NCI-H1694 (cell line): ENCODE data around the gene KCNQ1.

Experiments
- DNase-seq: peaks from one replicate; lab custom pipeline; 2025; lab: John Stamatoyannopoulos, UW

KCNQ1 gene

GRCh38 chr11:2762031-2762380 lies 317.2 kb downstream of the KCNQ1 start:
- DNase-seq, result no peak

GRCh38 chr11:2762451-2762850 lies 317.6 kb downstream of the KCNQ1 start:
- no peak for DNase-seq

- no peak for DNase-seq
Observed at GRCh38 chr11:2763984-2764383, 319.2 kb downstream of the KCNQ1 start.

- DNase-seq, result no peak
Observed at GRCh38 chr11:2765491-2765890, 320.7 kb downstream of the KCNQ1 start.

- no peak for DNase-seq
Observed at GRCh38 chr11:2766166-2766565, 321.4 kb downstream of the KCNQ1 start.

- no peak for DNase-seq
Observed at GRCh38 chr11:2767071-2767470, 322.3 kb downstream of the KCNQ1 start.

GRCh38 chr11:2767801-2768200 lies 323.0 kb downstream of the KCNQ1 start:
- DNase-seq, result no peak

- DNase-seq, result no peak
Observed at GRCh38 chr11:2768471-2769408, 323.9 kb downstream of the KCNQ1 start.

- no peak for DNase-seq
Observed at GRCh38 chr11:2769409-2770095, 324.7 kb downstream of the KCNQ1 start.

GRCh38 chr11:2770096-2770751 lies 325.4 kb downstream of the KCNQ1 start:
- no peak for DNase-seq

- no peak for DNase-seq
Observed at GRCh38 chr11:2770761-2771301, 326.0 kb downstream of the KCNQ1 start.

GRCh38 chr11:2771758-2772466 lies 327.1 kb downstream of the KCNQ1 start:
- peak; percentile 58 for DNase-seq

GRCh38 chr11:2772544-2773031 lies 327.8 kb downstream of the KCNQ1 start:
- no peak for DNase-seq

GRCh38 chr11:2774173-2775082 lies 329.6 kb downstream of the KCNQ1 start:
- no peak for DNase-seq

GRCh38 chr11:2775083-2775625 lies 330.3 kb downstream of the KCNQ1 start:
- no peak for DNase-seq

GRCh38 chr11:2775626-2776350 lies 331.0 kb downstream of the KCNQ1 start:
- DNase-seq, result no peak

- no peak for DNase-seq
Observed at GRCh38 chr11:2776351-2777061, 331.7 kb downstream of the KCNQ1 start.

- no peak for DNase-seq
Observed at GRCh38 chr11:2777386-2777785, 332.6 kb downstream of the KCNQ1 start.
